GM12801 (cell line): ENCODE data around the gene DCUN1D2.

Experiments
- TF ChIP-seq, protein P1 (sequence below): IDR thresholded peaks from one replicate; pipeline ENCODE4 v1.5.1; 2011; ENCODE audit warnings: control low read depth; ENCODE audit not compliant: insufficient read length; ENCODE audit errors: extremely low read depth

Gene DCUN1D2

DNA sequence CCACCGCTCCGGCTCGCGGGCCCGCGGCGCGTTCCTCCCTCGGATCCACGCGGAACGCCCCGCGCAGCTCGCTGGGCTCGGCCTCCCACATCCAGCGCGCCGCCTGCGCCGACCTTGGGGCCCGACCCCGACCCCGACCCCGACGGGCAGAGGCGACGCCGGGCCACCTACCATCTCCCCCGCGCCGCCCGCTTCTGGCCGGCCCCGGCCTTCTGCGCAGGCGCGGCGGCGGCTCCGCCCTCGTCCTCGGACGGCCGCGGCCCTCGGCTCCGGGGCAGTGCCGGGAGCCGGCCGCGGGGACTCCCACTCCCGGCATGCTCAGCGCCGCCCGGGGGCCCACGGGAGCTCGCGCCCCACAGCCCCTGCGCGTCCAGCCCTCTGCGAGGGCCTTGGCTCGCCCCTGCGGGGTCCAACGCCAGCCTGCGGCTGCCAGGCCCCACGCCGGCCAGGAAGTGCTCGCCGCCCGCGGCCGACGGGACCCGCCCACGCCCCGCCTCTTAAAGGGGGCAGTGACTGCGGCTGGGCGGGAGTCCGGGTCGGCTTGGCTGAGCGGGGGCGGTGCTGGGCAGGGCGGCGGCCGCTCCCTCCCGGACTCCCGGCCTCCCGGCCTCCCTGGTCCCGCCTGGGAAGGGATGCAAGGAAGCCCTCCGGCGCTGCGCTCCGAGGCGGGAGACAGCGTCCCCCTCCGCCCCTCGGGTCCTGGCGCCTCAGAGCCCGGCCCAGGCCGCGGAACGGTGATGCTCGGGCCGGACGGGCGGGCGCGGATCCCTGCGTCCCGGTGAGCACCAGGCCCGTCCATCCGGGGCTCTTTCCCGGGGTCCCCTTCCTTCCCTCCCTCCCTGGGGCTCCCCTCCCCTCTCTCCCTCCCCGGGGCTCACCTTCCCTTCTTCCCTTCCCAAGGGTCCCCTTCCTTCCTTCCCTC, at the start of gene DCUN1D2:
TSS of gene DCUN1D2 (minus strand) at position 216 of the 922 bp plus-strand sequence. CDS start at position 174, 42 bp downstream.
- TF ChIP-seq, protein P1, sequence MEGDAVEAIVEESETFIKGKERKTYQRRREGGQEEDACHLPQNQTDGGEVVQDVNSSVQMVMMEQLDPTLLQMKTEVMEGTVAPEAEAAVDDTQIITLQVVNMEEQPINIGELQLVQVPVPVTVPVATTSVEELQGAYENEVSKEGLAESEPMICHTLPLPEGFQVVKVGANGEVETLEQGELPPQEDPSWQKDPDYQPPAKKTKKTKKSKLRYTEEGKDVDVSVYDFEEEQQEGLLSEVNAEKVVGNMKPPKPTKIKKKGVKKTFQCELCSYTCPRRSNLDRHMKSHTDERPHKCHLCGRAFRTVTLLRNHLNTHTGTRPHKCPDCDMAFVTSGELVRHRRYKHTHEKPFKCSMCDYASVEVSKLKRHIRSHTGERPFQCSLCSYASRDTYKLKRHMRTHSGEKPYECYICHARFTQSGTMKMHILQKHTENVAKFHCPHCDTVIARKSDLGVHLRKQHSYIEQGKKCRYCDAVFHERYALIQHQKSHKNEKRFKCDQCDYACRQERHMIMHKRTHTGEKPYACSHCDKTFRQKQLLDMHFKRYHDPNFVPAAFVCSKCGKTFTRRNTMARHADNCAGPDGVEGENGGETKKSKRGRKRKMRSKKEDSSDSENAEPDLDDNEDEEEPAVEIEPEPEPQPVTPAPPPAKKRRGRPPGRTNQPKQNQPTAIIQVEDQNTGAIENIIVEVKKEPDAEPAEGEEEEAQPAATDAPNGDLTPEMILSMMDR, result no peak

DNA sequence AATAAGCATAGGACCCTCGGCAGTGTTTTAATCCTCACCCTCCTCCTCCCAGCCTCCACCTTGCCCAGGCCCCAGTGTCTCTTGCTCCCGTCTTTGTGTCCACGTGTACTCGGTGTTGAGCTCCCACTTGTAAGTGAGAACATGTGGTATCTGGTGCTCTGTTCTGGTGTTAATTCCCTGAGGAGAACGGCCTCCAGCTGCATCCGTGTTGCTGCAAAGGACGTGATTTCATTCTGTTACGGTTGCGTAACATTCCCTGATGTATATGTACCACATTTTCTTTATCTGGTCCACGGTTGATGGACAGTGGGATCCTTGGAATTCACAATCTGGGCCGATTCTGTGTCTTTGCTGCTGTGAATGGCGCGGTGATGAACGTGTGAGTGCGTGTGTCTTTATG, 49.3 kb upstream of the DCUN1D2 start:
- TF ChIP-seq, protein P1, result no peak

DNA sequence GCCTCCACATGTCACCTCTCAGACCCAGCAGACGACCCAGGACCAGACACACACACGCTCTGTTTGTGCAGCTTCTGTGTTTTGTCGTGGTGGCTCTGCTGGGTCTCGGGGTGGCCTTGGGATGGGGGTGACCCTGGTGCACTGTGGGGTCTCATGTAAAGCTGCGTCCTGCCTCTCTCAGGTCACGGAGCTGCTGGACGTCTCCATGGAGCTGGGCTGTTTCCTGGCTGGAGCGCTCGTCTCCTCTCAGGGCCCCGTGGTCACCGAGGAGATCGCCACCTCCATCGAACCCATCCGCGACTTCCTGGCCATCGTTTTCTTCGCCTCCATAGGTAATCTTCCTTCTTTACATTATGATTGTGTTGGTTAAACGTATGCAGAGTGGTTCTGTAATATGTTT, 48.7 kb upstream of the DCUN1D2 start:
- TF ChIP-seq, protein P1, result no peak

DNA sequence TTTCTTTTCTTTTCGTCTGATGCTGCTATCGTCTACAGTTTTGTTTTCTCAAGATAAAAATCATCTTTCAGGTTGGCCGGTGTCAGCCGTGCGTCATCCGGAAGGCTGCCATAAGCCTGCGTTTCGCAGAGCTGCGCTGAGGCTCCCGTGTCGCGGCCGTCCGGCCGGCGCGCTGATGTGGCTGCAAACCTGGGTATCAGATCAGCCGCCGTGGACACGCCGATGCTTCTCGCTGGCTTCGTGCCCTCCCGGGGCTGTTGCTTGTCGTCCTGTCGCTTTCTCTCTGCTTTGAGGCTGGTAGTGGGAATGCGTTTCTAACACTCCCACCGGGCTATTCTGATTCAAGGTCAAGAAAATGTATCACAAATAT, 48.2 kb upstream of the DCUN1D2 start:
- TF ChIP-seq, protein P1, result no peak

DNA sequence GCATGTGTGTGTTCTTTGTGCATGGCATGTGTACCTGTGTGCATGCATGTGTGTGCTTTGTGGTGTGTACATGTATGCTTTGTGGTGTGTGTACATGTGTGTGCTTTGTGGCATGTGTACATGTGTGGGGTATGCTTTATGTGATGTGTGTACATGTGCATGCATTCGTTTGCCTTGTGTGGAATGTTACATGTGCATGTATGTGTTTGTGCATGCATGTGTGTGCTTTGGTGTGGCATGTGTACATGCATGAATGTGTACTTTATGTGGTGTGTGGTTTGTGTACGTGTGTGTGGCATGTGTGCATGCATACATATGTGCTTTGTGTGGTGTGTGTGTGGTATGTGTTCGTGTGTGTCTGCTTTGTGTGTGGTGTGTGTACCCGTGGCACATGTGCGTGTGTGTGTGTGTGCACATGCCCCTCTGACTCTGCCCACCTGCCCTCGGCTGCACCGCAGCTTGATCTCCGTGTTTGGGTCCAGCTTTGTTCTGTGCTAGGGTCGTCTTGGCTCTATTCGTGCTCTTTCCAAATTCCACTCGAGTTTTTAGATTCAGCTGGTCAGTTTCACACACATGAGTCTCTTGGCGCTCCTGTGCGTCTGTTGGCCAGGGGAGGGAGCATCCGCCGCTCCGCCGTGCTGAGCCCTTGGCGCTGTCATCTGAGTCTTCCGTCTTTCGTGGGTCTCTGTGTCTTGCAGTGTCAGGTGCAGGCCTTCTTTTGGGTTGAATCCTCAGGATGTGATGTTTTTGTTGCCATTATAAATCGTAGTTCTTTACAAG, 47.6 kb upstream of the DCUN1D2 start:
- TF ChIP-seq, protein P1, result no peak

DNA sequence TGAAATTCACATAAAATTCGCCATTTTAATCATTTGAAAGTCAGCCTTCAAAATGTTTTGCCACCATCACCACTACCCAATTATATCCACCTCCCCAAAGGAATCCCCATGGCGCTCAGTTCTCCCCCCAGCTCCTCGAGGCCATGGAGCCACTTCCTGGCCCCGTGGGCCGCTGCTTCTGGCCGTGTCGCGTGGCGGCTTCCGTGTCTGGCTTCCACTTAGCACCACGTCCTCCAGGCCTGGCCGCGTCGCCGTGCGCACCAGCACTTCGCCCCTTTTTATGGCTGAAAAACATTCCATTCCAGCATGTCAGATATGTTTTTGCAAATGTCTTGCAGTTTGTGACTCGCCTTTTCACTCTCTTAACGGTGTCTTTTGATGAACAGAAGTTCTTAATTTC, 46.7 kb upstream of the DCUN1D2 start:
- TF ChIP-seq, protein P1, result no peak

DNA sequence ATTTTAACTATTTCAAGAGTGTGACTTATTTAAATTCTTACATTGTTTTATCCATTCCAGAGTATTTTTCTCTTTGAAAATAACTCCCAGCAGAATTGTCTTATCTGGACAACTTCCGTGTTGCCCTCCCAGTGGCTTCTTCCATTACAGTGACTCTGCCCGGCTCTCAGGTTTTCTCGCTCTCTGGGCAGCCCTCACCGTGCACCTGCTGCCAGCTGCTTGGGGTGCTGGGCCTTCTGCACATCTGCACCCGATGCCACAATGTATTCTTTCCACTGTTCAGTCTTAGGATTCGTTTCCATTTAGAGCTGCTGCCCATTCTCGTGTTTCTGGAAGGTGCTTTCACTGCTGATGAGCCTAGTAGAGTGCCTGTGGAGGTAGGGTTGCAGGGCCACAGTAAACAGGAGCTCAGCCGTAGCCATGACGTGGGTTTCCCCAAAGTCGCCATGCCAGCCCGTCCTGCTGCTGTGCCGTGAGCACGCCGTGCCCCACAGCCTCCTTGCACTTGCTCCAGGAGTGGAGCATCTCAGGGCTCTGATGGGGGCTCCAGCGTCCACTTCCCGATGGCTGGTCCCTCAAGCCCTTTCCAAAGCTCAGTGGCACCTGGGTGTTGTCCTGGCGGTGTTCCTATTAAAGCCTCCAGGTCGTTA, 46.1 kb upstream of the DCUN1D2 start:
- TF ChIP-seq, protein P1, result no peak
